Stimulated activated naive CD8-positive, alpha-beta T cell treated with anti-CD3 and anti-CD28 coated beads, Interleukin-15, Interleukin-2, amounts not matched to agents 100 U/mL and 50 U/mL, for 24 hours (primary cell): Measurements from ENCODE around the gene CSNK1E.
"Not testable (repeated sequence)": the region's sequence is repeated elsewhere in the genome, so short reads cannot be mapped to it uniquely, and the experiment has no call there.

Experiments
- ATAC-seq: fragments of 150-1000 bp; cut with Tn5 transposase; one replicate; pipeline ENCODE4 v1.10.0; 2021
- DNase-seq: peaks from one replicate; pipeline ENCODE4 v3.0.0; 2021

CSNK1E gene

DNA sequence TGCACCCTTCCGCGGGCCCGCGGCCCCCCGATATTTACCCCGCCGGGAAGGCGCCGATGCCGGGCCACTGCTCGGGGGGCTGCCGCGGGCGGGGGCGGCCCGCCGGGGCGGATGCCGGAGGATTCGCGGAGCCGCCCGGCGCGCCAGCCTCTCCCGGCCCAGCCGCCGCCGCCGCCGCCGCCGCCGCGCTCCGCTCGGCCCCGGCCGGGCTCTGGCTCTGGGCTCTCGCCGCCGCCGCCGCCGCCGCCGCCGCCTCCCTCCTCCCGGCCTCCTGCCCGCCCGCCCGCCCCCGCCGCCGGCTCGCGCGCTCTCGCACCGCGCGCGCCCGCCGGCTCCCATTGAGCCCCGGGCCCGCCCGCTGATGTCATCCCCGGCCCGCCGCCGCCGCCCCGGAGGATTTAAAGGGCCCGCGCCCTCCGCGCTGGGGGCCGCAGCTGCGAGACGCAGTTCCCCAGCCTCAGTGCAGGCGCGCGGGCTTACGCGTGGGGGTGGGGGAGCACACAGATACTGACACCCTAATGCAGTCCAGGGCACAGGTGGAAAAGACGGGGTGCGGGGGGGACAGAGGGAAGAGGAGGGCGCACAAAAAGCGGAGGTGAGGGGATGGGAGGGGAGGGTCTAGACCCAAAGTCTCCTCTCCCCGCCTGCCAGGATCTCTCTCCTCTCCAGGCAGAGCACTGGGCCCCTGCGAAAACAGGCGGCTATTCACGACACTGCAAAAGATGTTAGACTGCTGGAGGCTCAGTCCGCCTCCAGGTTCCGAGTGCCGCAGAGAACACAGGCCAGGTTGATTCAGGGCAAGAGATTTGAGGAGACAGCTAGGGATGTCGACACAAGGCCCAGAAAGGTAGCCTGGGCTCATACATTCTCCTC, at the start of gene CSNK1E:
CSNK1E (minus strand) TSS at position 312 of the 873 bp plus-strand sequence. CDS start 3,276 bp downstream, outside the sequence.
- DNase-seq (peak; percentile 78), ATAC-seq (peak; percentile 61)

DNA sequence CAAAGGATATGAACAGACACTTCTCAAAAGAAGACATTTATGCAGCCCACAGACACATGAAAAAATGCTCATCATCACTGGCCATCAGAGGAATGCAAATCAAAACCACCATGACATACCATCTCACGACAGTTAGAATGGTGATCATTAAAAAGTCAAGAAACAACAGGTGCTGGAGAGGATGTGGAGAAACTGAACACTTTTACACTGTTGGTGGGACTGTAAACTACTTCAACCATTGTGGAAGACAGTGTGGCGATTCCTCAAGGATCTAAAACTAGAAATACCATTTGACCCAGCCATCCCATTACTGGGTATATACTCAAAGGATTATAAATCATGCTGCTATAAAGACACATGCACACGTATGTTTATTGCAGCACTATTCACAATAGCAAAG, 48.6 kb upstream of the CSNK1E start:
- not testable (repeated sequence) for ATAC-seq, DNase-seq

DNA sequence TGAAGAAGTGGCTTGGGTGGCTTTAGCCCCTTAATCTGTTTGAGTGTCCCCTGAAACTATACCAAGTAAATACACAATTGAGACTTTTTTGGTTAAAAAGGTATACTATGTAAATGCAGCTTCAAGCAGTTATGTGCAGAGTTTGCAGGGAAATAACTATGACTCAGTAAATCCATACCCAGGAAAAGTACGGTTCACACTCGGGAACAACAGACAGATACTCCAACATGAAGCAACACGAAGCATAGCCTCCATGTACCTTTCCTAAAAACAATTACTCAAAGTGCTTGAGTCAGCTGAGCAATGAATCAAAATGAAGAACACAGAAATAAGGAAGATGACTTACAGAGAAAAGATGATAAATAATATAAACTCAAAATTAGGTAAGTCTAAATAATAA, 47.9 kb upstream of the CSNK1E start:
- ATAC-seq, DNase-seq: not testable (repeated sequence)

DNA sequence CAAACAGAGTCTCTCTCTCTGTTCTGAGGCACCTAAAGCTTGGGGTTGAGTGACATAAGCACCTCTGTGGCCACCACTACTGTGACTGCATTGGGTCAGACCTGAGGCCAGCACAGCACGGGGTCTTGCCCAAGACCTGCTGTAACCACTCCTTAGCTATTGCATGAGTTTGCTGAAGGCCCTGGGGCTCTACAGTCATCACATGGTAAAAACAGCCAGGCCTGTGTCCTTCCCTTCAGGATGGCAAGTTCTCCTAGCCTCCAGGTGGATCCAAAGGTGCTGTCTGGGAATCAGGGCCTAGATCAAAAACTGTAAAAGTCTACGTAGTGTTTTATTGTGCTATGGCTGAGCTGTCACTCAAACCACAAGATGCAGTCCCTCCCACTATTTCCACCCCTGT, 43.3 kb upstream of the CSNK1E start:
- ATAC-seq, DNase-seq: not testable (repeated sequence)

DNA sequence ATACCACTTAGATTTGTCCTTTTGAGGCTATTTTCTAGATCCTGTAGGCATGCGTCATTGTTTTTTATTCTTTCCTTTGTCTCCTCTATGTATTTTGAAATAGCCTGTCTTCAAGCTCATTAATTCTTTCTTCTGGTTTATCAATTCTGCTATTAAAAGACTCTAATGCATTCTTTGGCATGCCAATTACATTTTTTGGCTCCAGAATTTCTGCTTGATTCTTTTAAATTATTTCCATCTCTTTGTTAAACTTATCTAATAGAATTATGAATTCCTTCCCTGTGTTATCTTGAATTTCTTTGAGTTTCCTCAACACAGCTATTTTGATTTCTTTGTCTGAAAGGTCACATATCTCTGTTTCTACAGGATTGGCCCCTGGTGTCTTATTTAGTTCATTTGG, 42.6 kb upstream of the CSNK1E start:
- not testable (repeated sequence) for ATAC-seq

DNA sequence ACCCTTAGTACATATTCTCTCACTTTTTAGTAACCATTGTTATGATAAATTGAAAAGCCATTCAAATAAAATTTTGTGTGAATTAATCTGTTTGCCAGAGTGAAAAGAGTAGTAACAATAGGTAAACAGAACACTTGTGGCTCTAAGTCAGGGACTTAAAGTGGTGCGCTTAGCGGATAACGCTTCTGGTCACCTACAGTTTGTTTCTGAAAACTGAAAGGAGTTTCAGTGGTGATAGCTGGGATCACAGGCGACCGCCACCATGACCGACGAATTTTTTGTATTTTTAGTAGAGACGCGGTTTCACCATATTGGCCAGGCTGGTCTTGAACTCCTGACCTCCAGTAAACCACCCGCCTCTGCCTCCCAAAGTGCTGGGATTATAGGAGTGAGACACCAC, 40.7 kb upstream of the CSNK1E start:
- DNase-seq, ATAC-seq: not testable (repeated sequence)

More for the DNA sequence above, 42.6 kb upstream of the CSNK1E start:
- not testable (repeated sequence) for DNase-seq

DNA sequence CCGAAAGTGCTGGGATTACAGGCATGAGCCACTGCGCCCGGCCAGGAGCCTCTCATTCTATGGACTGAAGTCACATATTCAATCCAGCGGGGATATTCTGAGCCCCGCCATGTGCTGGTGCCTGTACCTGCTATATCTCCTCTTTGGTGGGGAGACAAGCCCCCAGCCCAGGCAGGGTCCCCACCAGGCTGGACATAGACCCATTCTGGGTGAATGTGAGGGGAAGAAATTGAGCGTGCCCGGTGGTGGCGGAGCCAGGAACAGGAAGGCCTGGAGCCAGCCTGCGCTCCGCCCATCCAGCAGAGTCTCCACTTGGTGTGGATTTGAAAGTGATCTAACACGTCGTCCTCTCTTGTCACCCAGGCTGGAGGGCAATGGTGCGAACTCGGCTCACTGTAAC, 38.0 kb upstream of the CSNK1E start:
- DNase-seq (no peak), ATAC-seq (no peak)

DNA sequence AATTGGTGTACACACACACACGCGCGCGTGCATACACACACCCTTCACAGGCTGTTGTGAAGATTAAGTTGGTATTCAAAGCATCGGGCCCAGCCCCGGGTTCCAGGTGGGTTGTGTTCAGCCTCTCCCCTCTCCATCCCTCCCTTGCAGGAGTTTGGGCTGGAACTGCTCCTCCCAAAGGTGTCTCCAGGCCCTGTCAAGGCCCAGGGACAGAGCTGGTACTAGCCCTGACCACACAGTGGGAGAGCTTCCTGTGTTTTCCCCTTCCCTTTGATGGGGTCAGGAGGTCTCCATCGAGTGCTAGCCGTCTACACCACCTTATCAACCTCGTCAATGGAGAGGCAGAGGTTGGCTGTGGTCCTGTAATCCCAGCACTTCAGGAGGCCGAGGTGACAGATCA, 36.5 kb upstream of the CSNK1E start:
- ATAC-seq, result no peak

DNA sequence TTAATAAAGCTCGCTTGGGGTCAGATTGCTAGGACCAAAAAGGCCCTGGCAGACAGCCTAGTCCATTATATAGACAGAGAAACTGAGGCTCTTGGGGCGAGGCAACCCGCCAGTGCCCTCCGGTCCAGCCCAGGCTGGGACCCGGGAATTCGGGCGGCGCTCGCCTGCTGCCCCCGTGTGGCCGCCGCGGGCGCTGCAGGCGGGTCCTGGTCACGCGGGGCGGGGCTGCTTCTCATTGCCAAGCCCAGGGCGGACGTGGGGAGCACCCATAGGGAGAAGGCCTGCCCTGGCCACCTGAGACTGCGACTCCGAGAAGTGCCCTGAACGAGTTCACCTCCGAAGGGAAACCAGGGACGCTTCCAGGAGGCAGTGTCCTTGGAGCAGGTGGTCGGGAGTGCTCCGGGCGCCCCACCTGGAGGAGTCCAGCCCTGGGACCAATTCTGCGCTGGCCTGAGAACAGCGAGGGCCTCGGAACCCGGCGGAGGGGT, 36.0 kb upstream of the CSNK1E start:
- ATAC-seq, result peak; percentile 87
- peak; percentile 84 for DNase-seq

More for the DNA sequence above, 36.5 kb upstream of the CSNK1E start:
- DNase-seq, result no peak

DNA sequence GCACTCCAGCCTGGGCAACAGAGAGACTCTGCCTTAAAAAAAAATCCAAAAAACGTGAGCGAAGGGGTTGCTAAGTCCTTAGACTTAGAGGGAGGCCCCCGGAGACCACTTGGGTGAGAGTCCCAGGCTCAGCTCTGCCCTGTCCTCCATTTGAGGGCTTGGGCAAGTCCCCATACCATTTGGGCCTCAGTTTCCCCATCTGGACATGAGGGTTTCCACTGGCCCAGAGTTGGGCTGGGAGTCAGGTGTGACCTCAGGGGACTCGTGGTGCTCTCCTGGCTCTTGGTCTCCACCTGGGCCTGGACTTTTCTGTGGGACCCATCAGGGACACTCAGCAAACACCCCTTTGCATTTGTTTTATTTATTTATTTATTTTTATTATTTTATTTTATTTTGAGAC, 35.2 kb upstream of the CSNK1E start:
- ATAC-seq (no peak), DNase-seq (no peak)

DNA sequence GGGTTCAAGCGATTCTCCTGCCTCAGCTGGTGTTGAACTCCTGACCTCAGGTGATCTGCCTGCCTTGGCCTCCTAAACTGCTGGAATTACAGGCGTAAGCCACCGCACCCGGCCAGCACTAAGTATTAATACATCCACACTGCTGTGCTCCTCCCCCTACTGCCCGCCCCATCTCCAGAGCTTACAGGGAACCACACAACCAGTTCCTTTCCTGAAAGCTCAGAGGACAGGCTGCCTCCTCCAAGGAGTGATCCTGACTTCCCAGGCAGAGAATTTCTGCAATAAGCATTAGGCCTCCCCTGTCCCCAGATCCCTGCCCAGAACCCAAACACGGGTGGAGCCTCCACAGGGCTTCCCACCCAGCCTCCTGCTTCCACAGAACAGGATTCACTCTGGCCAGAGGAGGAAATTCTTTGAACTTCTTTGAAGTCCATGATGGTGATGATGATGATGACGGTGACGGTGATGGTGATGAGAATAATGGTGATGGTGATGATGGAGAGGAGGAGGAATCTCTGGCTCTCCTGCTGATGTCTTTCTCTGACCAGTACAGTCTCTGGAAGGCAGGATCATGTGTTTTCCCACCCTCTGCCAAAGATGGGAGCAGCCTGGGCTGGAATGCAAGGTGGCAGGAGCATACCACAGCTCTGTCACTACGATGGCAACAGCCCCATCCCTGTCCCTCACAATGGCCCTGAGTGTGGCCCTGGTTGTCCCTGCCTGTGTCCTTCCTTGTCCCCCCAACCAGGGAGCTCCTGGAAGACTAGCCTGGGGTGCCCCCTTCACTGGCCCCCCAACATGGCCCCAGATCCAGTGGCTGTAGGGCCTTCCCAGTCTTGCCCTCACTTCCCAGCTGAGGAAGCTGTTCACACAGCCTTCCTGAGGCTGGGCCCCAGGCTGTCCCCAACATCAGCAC, 33.5 kb upstream of the CSNK1E start:
- no peak for DNase-seq
- no peak for ATAC-seq

DNA sequence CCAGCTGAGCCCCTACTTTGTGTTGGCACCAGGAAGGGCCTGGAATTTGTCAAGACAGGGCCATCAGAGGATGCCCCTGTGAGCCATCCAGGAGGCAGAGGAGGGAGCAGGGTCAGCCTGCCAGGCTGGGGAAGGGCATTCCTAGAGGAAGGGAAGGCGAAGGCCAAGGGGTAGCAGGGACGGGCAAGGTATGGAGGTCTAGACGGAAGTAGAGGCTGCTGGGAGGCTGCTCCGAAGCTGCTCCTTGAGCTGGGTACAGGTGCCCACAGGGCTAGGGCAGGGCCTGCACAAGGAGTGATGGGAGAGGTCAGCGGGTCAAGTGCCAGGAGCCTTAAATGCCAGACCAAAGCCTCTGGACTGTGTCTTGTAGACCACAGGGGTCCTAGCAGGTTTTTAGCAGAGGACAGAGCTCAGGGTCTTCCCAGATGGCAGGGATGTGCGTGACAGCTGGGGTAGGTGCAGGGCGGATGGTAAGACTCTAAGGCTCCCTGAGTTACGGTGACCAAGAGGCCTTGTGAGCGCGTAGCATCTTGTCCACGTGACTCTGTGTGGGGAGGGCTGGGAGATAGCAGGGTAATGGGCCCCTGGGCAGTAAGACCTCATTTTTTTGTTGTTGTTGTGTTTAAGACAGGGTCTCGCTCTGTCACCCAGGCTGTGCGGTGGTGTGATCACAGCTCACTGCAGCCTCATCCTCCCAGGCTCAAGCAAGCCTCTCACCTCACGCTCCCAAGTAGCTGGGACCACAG, 31.7 kb upstream of the CSNK1E start:
- DNase-seq (no peak), ATAC-seq (no peak)

DNA sequence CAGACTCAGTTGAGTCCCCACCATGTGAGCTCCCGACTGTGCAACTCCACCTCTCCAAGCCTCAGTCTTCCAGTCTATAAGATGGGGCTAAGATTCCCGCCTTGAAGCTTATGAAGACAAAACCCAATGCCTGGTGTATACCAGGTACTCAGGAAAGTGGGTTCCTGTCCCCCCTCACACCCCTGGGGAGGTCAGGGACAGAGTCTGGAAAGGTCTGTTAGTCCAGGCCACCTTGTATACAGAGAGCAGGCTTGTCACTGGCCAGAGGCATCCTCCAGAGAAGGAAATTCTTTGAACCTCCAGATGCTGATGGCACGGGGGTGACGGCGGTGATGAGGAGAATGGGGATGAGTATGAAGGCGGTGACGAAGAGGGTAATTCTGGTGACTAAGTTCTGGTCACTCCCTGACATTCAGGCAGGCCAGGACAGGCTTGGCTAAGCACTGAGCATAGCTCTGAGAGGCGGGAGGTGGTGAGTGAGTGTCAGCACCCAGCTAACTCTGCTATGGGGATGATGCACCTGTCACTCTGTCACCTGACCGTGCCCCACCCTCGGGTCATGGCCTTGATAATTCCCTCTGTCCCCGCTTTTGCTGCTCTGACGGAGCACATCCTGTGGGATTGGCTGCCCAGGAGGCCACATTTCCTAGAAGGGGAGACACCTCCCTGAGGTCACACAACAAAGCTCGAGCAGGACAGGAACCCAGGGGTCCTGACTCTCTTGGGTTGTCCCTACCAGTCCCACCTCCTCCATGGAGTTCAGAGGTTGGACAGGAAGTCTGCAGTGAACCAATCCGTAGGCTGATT, 30.9 kb upstream of the CSNK1E start:
- ATAC-seq (peak; percentile 35), DNase-seq (no peak)

DNA sequence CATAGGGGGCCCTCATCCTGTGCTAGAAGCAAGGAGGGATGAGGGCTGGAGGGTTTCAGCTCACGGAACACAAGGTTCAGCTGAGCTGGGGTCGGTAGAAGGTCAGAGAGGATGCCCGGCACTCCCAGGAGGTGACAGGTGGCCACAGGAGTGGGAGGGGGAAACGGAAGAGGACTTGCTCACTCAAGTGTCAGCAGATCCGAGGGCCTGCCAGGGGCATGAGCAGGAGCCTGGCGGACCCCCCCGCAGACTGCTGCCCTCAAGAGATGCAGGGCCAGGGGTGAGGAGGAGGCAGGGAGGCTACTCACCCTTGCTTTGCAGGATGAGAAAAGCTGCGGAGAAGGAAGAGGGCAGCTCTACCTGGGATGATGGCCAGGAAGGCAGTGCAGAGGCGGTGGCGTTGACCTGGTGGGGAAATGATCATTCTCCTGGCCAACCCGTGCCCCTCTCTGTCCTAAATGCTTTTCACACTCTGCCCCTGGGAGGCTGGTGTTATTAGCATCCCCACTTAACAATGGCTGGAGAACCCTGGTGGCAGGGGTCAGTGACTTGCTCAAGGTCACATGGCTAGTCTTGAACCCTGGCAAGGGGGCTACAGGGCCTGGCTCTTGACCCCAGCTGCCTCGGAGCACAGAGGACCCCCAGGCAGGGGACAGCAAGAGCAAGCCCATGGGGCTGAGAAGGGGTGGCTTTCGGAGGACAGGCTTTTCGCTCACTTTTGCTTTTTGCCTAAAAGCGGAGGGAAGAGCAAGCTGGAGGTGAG, 30.1 kb upstream of the CSNK1E start:
- no peak for ATAC-seq
- DNase-seq, result no peak

DNA sequence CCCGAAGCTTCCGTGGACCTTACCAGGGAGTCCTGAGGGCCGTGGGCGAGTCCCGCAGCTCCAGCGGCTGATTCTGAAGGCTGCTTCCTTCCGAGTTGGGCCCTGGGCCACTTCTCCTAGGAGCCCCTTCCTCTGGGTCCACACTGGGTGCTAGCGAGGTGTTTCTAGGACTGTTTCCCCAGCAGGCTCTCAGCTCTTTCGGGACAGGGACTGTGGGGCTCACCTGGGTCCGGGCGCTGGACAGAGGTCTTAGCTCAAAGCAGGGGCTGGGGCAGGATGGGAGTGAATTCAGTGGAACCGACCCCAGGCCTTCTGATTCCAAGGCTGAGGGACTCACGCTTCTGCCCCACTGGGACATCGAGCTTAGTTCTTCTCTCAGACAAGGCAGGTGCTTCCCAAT, 29.3 kb upstream of the CSNK1E start:
- ATAC-seq (no peak), DNase-seq (no peak)

DNA sequence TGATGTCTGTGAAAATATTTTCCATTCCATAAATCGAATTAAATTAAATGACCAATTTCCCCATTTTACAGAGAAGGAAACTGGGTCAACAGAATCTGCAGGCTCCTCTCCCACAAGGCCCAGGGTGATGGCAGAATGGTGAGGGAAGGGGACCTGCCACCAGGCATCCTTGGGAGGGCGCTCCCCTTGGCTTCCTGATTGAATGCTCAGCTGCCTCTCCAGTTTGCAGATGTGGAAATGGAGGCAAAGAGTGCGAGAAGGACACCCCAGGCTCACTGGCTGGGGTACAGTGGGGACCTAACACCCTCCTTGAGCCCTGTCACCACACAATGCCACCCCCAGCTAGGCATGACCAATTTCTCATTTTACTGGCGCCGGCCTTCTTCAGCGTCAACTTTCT, 28.5 kb upstream of the CSNK1E start:
- no peak for ATAC-seq
- no peak for DNase-seq

DNA sequence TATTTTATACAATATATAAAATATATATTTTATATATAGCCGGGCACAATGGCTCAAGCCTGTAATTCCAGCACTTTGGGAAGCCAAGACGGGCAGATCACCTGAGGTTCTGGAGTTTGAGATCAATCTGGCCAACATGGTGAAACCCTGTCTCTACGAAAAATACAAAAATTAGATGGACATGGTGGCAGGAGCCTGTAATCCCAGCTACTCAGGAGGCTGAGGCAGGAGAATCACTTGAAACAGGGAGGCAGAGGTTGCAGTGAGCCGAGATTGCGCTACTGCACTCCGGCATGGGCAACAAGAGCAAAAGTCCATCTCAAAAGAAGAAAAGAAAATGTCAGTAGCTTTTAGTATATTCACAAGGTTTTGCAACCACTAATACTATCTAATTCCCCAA, 22.7 kb upstream of the CSNK1E start:
- DNase-seq, ATAC-seq: not testable (repeated sequence)

DNA sequence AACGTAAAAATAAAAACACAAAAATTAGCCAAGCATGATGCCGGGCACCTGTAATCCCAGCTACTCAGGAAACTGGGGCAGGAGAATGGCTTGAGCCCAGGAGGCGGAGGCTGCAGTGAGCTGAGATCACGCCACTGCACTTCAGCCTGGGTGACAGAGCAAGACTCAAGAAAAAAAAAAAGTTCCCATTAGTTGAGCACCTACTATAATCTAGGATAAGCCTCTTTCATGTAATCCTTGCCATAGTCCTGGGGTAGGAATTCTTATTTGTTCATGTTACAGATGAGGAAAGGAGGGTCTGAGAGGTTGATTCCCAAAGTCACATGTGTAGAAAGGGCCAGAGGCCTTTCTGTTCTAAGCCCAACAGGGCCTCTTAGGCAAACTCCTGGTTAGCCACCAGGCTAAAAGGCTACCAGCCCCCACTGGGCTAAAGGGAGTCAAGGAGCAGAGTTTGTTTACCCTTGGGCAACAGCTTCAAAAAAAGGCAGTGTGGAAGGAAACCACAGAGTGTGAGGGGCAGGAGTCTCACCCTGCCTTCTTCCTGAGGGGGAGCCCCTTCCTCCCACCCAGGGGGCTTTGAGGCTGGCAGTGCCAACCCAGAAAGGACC, 21.6 kb upstream of the CSNK1E start:
- no peak for ATAC-seq
- no peak for DNase-seq

DNA sequence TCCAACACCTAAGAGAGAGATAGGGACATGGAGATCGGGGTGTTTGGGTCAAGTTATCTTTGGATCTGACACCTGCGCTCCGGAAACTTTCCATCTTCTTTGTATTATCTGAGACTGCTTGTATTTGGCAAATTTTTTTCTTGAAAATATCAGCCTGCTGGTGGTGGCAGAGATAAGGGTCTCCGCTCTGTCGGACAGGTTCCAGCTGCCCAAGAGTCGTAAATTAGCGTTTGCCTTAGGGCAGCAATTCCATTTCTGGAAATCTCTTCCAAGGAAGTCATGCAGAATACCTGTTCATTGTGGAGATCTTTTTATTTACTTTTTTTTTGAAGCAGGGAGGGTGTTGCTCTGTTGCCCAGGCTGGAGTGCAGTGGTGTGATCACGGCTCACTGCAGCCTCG, 19.5 kb upstream of the CSNK1E start:
- DNase-seq, result no peak
- no peak for ATAC-seq

DNA sequence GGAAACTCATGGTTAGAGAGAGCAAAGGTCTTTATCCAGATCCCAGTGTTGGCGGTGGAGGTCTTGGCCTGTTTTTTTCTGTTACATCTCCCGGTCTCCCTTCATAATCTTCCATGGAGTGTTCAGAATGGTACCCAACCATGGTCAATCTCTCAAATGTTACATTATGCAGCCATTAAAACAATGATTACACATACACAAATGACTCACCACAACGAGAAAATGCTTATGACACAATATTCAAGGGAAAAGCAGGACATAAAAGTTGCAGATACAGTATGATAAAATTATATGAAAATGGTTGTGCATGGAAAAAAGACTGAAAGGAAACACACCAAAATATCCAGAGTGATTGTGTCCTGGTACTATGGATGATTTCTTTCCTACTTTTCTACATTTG, 17.8 kb upstream of the CSNK1E start:
- ATAC-seq, result no peak
- no peak for DNase-seq
